OCI-LY3 (cell line): ENCODE results near the gene ADAMTSL4.

Experiments used
- EZH2phosphoT487 ChIP-seq: fragments of 200-600 bp; shearing (Covaris generic); IDR thresholded peaks from 2 replicates; pipeline ENCODE4 v1.6.1; 2018; ENCODE audit warnings: antibody characterized with exemption, mixed run types, low read depth
- TF ChIP-seq, protein P1 (sequence below): fragments of 200-600, 300-600 bp; sonication (generic); IDR thresholded peaks from 2 replicates; pipeline ENCODE4 v1.5.1; 2014; ENCODE audit warnings: antibody characterized with exemption, low read length, low read depth

DNA sequence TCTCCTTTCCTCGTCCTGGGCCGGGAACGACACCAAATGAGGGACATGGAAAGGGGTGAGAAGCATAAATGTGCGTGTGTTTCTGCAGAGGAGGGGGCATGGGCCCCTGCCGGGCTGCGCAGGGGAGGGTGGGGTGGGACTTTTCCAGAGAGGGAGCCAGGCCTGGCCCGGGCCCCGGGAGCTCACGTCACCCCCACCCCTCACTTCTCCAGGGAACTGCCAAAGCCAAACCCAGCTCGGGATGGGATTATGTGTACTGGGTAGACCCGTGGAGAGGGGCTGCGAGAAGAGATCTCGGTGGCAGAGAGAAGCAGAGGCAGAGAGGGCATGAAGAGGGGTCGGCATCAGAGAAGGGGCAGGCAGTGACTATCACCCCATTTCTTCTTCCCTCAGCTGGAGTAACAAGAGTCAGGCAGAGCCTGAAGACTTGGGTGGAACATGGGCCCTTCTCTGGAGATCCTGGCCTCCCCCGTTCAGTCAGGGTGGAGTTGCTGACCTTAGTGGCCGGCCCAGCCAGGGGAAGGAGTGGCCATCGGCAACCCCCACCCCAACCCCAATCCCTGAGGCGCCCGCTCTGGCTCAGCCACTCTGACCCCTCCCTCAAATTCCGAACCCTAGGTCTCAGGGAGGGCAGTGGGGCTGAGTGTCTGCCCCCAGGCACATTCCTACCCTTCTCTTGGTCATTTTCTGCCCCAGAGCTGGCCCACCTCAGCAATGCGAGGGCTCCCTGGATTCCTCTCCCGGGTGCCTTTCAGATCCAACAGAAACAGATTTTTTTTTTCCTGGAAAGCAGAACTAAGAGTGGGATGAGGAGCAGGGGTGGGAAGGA, 1.2 kb downstream of the ADAMTSL4 start:
- TF ChIP-seq, protein P1, sequence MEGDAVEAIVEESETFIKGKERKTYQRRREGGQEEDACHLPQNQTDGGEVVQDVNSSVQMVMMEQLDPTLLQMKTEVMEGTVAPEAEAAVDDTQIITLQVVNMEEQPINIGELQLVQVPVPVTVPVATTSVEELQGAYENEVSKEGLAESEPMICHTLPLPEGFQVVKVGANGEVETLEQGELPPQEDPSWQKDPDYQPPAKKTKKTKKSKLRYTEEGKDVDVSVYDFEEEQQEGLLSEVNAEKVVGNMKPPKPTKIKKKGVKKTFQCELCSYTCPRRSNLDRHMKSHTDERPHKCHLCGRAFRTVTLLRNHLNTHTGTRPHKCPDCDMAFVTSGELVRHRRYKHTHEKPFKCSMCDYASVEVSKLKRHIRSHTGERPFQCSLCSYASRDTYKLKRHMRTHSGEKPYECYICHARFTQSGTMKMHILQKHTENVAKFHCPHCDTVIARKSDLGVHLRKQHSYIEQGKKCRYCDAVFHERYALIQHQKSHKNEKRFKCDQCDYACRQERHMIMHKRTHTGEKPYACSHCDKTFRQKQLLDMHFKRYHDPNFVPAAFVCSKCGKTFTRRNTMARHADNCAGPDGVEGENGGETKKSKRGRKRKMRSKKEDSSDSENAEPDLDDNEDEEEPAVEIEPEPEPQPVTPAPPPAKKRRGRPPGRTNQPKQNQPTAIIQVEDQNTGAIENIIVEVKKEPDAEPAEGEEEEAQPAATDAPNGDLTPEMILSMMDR = no peak
- TF ChIP-seq EZH2phosphoT487 = no peak
